Head of caudate nucleus (tissue), 42 donors: Measurements from ENCODE around the gene TOGARAM2.

ENCODE experiments used
- DNase-seq, 42 donors: peaks; one replicate each; pipeline versions ENCODE4 v3.0.0 to v3.0.0-alpha.2; 2020 to 2021; ENCODE audit warnings: mixed read lengths in 7 of 42
- intact Hi-C: fragments of 100-400 bp; cut with DNase I; formaldehyde crosslinking; loops from one replicate; pipeline ENCODE4 v1.15.0; 2022

TOGARAM2 gene

DNA sequence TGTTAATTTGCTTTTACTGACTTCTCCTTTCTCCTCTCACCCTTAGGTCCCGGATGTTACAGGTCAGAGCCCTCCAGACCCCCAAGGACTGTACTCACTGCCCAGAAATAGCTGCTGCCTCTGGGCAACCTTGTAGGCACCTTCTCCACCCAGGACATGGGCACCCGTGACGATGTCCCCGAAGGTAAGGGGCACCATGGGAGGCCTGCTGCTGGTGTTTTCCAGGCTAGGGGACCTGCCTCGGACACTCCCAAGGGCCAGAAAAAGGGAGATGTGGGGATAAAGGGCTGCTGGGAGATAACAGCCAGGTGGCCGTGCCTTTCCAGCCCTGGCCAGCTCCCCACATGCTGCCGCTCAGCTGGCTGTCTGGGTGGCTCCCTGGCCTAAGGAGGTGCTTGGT lies 13.6 kb downstream of the TOGARAM2 start:
- intact Hi-C loops: no loop called here
- DNase-seq: no peak

DNA sequence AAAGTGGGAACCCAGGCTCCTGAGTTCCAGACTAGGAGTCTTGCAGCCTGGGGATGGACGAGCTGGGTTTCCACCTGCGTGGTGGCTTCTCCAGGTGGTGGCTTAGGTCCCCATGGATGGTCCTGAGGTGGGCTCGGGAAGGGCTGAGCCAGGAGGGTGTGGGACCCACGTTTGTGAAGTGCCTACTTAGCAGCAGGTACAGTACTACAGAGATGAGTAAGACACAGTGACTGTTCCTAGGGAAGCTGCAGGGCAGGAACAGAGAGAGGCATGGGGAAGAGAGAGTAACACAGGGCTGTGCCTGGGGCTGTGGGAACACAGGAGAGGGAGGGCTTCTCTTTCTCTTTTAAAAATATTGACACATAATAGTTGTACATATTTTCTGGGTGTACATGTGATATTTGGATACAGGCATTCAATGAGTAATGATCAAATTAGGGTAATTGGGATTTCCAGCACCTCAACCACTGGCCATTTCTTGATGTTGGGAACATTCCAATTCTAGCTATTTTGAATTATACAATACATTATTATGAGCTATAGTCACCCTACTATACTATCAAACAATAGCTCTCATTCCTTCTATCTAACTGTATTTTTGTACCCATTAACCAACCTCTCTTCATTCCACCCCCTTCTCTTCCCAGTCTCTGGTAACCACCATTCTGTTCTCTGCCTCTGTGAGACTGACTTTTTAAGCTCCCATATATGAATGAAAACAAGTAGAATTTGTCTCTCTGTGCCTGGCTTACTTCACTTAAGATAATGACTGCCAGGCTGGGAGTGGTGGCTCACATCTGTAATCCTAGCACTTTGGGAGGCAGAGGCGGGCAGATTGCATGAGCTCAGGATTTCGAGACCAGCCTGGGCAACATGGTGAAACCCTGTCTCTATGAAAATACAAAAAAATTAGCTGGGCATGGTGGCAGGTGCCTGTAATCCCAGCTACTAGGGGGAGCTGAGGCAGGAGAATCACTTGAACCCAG lies 15.0 kb downstream of the TOGARAM2 start:
- intact Hi-C loops: no loop called here
- no peak for DNase-seq

DNA sequence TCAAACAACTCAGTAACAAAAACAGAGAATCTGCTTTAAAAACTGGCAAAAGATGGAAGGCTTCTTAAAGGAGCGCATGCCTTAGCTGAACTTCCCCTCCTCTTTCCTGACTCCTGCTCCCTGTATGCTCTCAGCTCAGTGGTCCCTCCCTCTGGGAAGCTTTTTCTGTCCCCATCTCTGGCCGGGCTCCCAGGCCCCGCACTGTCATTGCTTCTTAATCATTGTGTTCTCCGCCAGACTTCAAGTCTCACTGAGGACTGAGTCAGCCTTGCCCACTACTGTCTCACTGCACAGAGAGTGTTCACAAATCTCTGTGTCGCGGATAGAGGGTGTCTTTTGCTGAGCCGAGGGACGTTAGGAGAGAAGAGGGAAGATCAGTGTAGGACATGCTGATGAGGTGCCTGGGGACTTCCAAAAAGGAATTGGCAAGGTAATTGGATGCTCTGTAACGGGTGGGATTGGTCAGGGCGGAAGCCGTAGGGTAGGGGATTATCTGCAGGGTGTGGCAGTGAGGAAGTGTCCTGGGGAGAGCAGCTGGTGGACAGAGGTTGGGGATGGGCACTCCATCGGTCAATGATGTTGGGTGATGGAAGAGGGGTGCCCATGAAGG lies 16.2 kb downstream of the TOGARAM2 start:
- DNase-seq: peak in 8 of 42 donors; percentile 31 to 82 (median 51)
- intact Hi-C loops: no loop called here

DNA sequence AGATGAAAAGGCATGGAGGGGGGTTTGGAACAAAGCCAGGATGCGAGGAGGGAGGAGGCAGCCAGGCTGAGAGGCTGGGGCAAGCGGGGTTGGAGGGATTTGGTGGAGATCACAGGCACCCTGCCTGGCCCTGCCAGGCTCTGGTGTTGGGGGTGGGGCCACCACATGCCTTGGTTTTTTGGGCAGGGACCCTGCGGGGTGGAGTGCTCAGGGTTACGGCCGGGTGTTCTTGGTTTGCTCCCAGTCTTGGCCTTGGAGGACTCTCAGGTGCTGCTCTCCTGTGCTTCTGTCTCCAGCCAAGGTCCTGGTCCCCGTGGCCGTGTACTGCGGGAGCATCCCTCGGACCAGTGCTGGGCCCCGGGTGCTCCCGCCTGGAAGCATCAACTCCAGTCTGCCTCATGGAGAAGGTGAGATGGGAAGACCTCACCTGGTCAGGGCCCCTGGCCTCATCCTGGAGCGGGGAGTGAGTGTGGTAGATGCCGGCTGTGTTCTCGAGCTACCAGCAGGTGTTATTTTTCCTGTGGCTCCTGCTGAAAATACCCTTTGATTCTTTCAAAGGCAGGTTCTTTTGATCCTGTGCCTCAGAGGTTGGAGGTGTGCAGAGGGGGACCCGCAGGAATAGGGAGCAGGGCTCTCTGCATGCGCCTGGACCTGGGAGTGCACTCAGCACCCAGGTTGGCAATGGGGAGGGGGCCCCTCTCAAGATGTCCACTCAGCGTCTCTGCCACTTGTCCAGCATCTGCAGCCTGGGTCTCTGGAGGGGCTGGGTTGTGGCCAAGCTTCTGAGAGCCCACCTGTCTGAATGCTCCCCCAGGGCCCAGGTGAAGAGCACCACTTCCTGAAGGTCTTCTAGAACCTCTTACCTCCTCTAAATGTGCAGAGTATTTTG lies 17.0 kb downstream of the TOGARAM2 start:
- DNase-seq: no peak
- intact Hi-C loops: no loop called here

DNA sequence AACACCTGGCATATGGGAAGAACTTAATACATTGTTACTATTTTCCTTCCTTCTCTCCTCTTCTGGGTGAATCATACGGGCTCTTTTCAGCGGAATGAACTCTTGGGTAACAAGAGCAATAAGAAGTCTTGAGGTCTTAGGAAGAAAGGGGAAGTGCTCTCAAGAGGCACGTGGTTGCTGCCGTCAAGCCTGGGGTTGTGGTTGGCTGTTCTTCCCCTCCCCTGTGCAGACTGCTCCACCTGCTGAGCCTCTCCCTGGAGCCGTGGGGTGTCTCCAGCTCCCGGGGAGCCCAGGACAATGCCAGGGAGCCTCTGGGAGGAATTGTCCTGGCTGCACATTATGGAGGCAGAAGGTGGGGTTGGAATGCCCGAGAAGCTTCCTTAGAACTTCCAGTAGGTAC lies 19.4 kb downstream of the TOGARAM2 start:
- peak in 24 of 42 donors; percentile 20 to 64 (median 40) for DNase-seq
- intact Hi-C loops: no loop called here

DNA sequence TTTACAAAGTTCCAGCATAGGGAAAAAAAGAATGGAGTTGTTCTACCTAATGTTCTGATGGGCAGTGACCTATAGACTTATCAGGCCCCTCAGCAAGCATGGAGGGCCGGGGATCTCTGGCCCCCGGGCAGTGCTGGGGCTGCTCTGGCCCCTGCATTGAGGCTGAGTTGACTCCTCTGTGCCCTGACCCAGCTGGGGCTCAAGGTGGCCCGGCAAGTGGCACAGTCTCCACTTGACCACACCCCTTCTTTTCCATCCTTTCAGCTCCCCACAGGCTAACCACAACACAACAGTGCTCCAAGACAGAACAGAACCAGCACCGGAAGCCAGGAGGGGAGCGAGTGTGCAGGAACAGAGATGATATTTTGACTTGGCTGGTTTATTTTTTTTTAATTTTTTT lies 19.9 kb downstream of the TOGARAM2 start:
- no peak for DNase-seq
- intact Hi-C loops: no loop called here

DNA sequence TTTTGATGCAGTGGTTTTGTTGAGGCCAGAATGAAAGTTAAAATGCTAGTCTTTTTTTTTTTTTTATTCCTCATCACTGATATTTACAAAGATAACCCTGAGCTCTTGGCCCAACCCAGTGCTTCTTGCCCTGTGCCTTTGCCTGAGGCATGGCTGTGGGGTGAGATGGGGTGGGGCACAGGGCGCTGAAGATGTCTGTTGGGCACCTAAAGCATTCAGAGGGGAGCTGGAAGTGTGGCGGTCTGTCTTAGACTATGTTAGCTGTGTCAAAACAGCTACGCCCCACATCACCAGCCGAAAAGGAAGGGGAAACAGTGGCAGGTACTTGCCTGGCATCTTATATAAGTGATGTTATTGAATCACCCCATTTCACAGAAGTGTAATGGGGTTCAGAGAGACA lies 20.7 kb downstream of the TOGARAM2 start:
- intact Hi-C loops: no loop called here
- DNase-seq: no peak

DNA sequence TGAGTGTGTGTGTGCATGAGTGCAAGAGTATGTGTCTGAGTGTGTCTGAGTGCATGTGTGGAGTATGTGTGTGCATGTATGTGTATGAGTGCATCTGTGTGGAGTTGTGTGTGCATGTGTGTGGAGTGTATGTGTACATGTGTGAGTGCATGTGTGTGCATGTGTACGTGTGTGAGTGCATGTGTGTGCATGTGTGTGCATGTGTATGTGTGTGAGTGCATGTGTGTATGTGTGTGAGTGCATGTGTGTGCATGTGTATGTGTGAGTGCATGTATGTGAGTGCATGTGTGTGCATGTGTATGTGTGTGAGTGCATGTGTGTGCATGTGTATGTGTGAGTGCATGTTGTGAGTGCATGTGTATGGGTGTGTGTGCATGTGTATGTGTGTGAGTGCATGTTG lies 23.7 kb downstream of the TOGARAM2 start:
- DNase-seq: no peak
- intact Hi-C loops: no loop called here

DNA sequence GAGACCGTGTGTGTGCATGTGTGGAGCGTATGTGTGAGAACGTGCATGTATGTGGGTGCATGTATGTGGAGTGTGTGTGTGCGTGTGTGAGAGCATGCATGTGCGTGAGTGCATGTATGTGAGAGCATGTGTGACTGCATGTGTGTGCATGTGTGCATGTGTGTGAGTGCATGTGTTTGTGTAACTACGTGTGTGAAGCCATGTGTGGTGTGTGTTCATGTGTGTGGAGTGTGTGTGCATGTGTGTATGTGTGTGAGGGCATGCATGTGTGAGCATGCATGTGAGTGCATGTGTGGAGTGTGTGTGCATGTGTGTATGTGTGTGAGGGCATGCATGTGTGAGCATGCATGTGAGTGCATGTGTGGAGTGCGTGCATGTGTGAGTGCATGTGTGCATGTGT lies 24.2 kb downstream of the TOGARAM2 start:
- DNase-seq: no peak
- intact Hi-C loops: no loop called here

DNA sequence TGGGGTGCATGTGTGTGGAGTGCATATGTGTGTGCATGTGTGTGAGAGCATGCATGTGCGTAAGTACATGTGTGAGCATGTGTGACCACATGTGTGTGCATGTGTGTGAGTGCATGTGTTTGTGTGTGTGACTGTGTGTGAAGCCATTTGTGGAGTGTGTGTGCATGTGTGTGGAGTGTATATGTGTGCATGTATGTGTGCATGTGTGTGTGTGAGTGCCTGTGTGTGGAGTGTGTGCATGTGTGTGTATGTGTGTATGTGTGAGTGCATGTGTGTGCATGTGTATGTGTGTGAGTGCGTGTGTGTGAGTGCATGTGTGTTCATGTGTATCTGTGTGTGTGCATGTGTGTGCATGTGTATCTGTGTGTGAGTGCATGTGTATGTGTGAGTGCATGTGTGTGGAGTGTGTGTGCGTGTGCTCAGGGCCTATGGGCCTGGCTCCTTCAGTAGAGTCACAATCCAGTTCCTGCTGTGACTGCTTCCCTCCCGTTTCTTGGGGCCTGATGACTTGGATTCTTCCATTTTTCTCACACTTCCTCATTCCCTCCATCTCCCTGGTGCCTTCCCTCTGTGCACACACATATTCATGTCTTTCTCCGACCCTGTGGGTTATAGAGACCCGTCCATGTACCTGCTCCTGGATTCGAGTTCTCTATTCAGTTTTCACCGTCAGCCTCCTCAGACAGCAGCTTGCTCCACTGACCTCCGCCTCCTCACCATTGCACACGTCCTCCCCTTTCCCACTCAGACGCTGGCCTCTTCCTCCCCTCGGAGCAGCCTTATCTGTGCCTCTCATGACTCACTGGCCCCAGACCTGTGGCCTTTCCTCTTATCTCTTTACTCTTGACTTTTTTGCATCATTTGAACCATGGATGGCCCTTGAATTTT lies 25.2 kb downstream of the TOGARAM2 start:
- intact Hi-C loops: no loop called here
- DNase-seq: no peak

DNA sequence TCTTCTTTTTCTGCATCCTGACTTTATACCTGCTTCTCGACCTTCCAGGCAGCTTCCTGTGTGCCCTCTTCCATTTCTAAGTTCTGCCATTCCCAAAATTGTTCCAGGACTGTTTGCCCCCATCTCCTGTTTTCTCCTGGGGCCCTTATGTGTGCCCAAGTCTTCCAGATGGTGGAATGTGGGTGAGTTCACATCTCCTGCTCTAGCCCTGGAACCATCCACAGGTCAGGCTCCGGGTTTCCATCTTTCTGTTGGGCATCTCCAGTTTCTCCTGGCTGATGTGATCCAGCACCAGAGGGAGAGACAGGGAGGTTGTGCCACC lies 25.8 kb downstream of the TOGARAM2 start:
- DNase-seq: no peak
- intact Hi-C loops: no loop called here

DNA sequence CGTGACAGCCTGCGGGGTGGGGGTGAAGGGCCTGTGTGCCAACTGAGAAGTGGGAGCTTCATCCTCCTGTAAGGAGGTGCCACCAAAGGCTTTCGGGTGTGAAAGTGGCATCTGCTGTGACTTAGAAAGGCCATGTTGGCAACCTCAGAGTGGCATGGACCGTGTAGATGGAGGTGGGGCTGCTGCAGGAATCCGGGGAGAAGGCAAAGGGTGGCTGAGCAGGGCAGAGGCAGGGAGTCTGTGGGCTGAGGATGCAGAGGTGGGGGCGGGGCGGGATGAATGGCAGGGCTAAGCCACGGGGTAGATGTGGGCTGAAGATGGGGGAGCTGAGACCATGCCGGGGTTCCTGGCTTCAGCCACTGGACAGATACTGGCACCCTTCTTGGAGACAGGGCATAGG lies 28.2 kb downstream of the TOGARAM2 start:
- DNase-seq: no peak
- intact Hi-C loops: no loop called here

DNA sequence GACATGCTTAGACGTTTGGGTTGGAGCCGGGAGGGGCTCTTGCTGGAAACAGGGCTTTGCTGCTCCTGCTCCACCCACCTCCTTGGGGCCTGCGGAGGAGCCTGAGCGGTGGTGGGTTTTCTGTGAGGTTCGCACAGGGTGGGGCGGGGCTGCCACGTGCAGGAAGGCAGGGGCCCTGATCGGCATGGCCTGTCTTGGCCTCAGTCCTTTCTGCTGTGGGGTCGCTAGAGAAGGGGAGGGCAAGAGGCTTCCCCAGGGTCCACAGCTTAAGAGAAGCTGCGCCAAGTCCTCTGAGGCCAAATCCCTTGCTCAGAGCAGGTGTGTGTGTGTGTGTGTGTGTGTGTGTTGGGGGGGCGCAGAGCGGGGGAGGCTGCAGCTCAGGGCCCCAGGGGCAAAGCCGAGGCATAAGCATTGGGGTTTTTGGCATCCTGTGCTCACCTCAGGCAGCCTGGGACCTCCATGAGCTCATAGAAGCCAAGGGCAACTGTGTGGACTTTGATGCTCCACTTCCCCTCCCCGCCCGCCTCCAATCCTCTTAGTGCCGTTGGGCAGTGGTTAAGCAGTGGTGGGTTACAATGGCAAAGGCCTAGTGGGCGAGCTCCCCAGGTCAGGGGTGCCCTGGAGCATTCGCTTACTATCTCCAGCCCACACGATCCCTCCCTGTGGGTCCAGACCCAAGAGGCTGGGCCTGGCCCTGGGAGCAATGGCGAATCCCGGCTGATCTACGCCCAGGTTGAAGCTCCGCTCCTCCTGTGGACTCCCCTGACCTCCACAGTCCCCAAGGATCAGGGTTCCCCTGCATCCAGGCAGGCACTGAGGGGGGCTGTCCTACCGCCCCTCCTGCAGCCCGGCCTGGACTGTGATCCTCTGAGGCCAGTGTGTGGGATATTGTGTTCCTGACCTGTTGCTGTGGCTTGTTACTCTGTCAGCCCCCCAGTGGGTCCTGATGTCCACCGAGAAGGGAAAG lies 28.9 kb downstream of the TOGARAM2 start:
- DNase-seq: no peak
- intact Hi-C loops: no loop called here

DNA sequence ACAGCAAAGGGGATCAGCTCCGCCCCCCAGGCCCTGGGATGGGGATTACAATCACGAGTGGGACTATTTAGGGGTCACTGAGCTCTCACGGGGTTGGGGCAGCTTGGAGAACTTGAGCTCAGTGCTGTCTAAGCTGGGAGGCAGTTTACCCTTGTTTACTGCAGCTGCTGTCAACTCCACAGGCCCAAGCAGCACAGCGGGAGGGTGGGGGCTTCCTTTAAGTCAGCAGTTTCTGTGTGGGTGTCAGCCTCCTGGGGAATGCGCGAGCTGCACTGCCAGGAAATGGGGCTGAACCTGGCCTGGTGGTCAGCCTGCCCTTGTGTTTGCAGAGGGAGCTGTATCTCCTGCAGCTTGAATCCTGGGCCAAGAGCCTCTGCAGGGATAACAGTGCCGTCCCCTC lies 29.8 kb downstream of the TOGARAM2 start:
- no peak for DNase-seq

DNA sequence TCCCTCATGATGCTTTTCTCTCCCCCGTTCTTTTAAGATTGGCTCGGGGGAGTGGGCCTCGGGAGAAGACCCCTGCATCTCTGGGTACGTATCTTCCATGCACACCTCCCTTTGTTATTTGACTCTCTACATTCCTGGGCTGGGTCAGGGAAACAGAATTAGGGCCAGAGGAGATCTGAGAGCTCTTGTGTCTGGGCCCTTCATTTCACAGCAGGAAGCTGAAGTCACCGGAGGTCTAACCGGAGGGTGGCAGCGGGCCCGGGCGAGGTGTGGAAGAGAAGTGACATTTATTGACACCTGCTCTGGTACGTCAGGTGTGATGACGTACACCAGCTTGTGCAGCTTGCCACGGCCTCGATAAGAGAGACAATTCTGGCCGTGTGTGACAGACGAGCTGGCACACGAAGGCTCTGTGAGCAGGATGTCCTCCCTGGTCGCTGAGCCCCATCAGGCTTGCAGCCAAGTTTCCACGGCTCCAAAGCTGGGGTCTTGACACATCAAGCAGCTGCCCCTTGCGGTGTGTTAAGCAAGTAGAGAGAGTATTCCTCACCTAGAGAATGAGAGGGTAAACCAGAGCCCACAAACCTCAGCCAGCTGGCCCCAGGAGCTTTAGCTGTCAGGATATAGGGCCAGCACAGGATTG lies 30.4 kb downstream of the TOGARAM2 start:
- DNase-seq: no peak
- intact Hi-C loops: no loop called here

More for the DNA sequence above, 29.8 kb downstream of the TOGARAM2 start:
- intact Hi-C loops: no loop called here

DNA sequence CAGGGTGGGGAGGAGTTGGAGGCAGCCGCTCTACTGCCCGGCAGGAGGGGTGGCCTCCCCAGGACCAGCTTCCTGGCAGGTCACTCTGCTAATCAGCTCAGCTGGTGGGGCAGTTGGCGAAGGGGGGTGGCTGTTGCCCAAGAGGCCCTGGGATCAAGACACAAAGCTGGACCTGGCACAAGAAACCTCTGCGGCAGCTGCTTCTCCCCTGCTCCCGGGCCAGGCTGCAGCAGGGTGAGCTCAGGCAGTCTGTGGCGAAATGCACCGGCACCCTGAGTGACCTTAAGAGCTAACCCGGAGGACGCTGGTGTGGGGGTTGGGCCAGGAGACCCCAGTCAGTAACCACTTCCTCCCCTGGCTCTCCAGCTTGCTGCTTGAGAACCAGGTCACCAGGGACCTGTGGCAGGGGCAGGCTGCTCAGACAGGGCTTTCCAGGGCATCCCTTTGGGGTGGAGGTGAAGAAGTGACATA lies 31.1 kb downstream of the TOGARAM2 start:
- DNase-seq: peak in 29 of 42 donors; percentile 14 to 69 (median 39)
- intact Hi-C loops: no loop called here
